ENCODE data around the gene MROH9.
"Not testable (repeated sequence)": the region's sequence is repeated elsewhere in the genome, so short reads cannot be mapped to it uniquely, and the experiment has no call there.

The MROH9 gene

GRCh38 chr1:170935231-170935630 lies at the start of gene MROH9:
Gene MROH9, plus strand, starts transcription at chr1:170935534. Its CDS starts 10,023 bp downstream, at chr1:170945557.
- no peak for DNase-seq

- no peak for DNase-seq
Measured at GRCh38 chr1:170885551-170885950, 49.8 kb upstream of the MROH9 start.

GRCh38 chr1:170886460-170886859 lies 48.9 kb upstream of the MROH9 start:
- no peak for DNase-seq

- DNase-seq, result no peak
Measured at GRCh38 chr1:170887726-170888125, 47.6 kb upstream of the MROH9 start.

GRCh38 chr1:170891872-170892271 lies 43.5 kb upstream of the MROH9 start:
- DNase-seq, result no peak

GRCh38 chr1:170893655-170894297 lies 41.6 kb upstream of the MROH9 start:
- DNase-seq, result no peak

GRCh38 chr1:170903961-170904360 lies 31.4 kb upstream of the MROH9 start:
- DNase-seq, result no peak

GRCh38 chr1:170908942-170909341 lies 26.4 kb upstream of the MROH9 start:
- DNase-seq, result no peak

GRCh38 chr1:170910273-170910672 lies 25.1 kb upstream of the MROH9 start:
- DNase-seq, result no peak

- no peak for DNase-seq
Measured at GRCh38 chr1:170917373-170917772, 18.0 kb upstream of the MROH9 start.

- not testable (repeated sequence) for DNase-seq
Measured at GRCh38 chr1:170924656-170925055, 10.7 kb upstream of the MROH9 start.

GRCh38 chr1:170927955-170928840 lies 7.1 kb upstream of the MROH9 start:
- no peak for DNase-seq

GRCh38 chr1:170929412-170929834 lies 5.9 kb upstream of the MROH9 start:
- DNase-seq, result no peak

- DNase-seq, result no peak
Measured at GRCh38 chr1:170929835-170930554, 5.3 kb upstream of the MROH9 start.

GRCh38 chr1:170931650-170932049 lies 3.7 kb upstream of the MROH9 start:
- no peak for DNase-seq

- DNase-seq, result no peak
Measured at GRCh38 chr1:170932236-170932635, 3.1 kb upstream of the MROH9 start.

GRCh38 chr1:170938281-170938680 lies 2.9 kb downstream of the MROH9 start:
- DNase-seq, result no peak

- no peak for DNase-seq
Measured at GRCh38 chr1:170939476-170939875, 4.1 kb downstream of the MROH9 start.

GRCh38 chr1:170951744-170952143 lies 16.4 kb downstream of the MROH9 start:
- DNase-seq, result not testable (repeated sequence)

- DNase-seq, result no peak
Measured at GRCh38 chr1:170959385-170959784, 24.1 kb downstream of the MROH9 start.

GRCh38 chr1:170964506-170964905 lies 29.2 kb downstream of the MROH9 start:
- DNase-seq, result no peak

- no peak for DNase-seq
Measured at GRCh38 chr1:170967042-170967910, 31.9 kb downstream of the MROH9 start.

GRCh38 chr1:170970256-170970655 lies 34.9 kb downstream of the MROH9 start:
- DNase-seq, result no peak
